H9 (cell line): ENCODE data around the gene PCDHAC2. TPM values are rescaled to one million over a fixed set of nuclear protein-coding genes. Genes with fewer than 3 reads are reported as not detected.

Experiments used
- DNase-seq: peaks from one replicate; pipeline ENCODE4 v3.0.0-alpha.2; 2017
- H2AFZ ChIP-seq: one replicate; pipeline ENCODE4 v1.6.1; 2013; ENCODE audit warnings: mild to moderate bottlenecking, low read length, control low read depth, moderate library complexity
- H2AK5ac ChIP-seq: 2 replicates; pipeline ENCODE4 v1.6.1; 2013; ENCODE audit warnings: low read length, control low read depth, mixed read lengths; ENCODE audit not compliant: insufficient read length
- H2BK120ac ChIP-seq: one replicate; pipeline ENCODE4 v1.6.1; 2013; ENCODE audit warnings: low read depth, mild to moderate bottlenecking, low read length, control low read depth, inconsistent platforms; ENCODE audit not compliant: poor library complexity, severe bottlenecking
- H2BK12ac ChIP-seq: 2 replicates; pipeline ENCODE4 v1.6.1; 2013; ENCODE audit warnings: low read length, control low read depth, mixed read lengths, low read depth; ENCODE audit not compliant: insufficient read length
- H2BK15ac ChIP-seq: 2 replicates; pipeline ENCODE4 v1.6.1; 2013; ENCODE audit warnings: low read depth, low read length, control low read depth
- H2BK20ac ChIP-seq: one replicate; pipeline ENCODE4 v1.6.1; 2013; ENCODE audit warnings: low read depth, mild to moderate bottlenecking, low read length, control low read depth, inconsistent platforms; ENCODE audit not compliant: poor library complexity, severe bottlenecking
- H2BK5ac ChIP-seq: 2 replicates; pipeline ENCODE4 v1.6.1; 2013; ENCODE audit warnings: low read length, control low read depth, mixed read lengths; ENCODE audit not compliant: insufficient read length
- H3K14ac ChIP-seq: 2 replicates; pipeline ENCODE4 v1.6.1; 2013; ENCODE audit warnings: low read length, control low read depth; ENCODE audit not compliant: insufficient read depth
- H3K18ac ChIP-seq: 2 replicates; pipeline ENCODE4 v1.6.1; 2013; ENCODE audit warnings: low read depth, mild to moderate bottlenecking, mixed read lengths, low read length, control low read depth; ENCODE audit not compliant: insufficient read length
- H3K23ac ChIP-seq: 2 replicates; pipeline ENCODE4 v1.6.1; 2013; ENCODE audit warnings: low read length, control low read depth, mixed read lengths, low read depth; ENCODE audit not compliant: insufficient read length
- H3K23me2 ChIP-seq: 2 replicates; pipeline ENCODE4 v1.6.1; 2013; ENCODE audit warnings: low read depth, mild to moderate bottlenecking, mixed read lengths, low read length, control low read depth; ENCODE audit not compliant: insufficient read length, poor library complexity, severe bottlenecking
- H3K27ac ChIP-seq: 2 replicates; pipeline ENCODE4 v1.5.1; 2013; ENCODE audit warnings: low read length, control low read depth, mixed read lengths, low read depth; ENCODE audit not compliant: insufficient read length
- H3K27me3 ChIP-seq: 2 replicates; pipeline ENCODE4 v1.6.1; 2013; ENCODE audit warnings: low read length, control low read depth, inconsistent platforms; ENCODE audit not compliant: insufficient read depth
- H3K4ac ChIP-seq: 2 replicates; pipeline ENCODE4 v1.6.1; 2013; ENCODE audit warnings: low read depth, mild to moderate bottlenecking, control low read depth, inconsistent platforms, low read length, moderate library complexity
- H3K4me1 ChIP-seq: 2 replicates; pipeline ENCODE4 v1.6.1; 2013; ENCODE audit warnings: low read length, control low read depth, inconsistent platforms; ENCODE audit not compliant: insufficient read depth
- H3K4me2 ChIP-seq: 2 replicates; pipeline ENCODE4 v1.6.1; 2013; ENCODE audit warnings: low read length, control low read depth, mixed read lengths; ENCODE audit not compliant: insufficient read length, insufficient read depth
- H3K56ac ChIP-seq: 2 replicates; pipeline ENCODE4 v1.6.1; 2013; ENCODE audit warnings: low read depth, mild to moderate bottlenecking, mixed read lengths, low read length, control low read depth; ENCODE audit not compliant: insufficient read length
- H3K79me1 ChIP-seq: 2 replicates; pipeline ENCODE4 v1.6.1; 2013; ENCODE audit warnings: low read depth, mild to moderate bottlenecking, moderate library complexity, low read length, control low read depth, inconsistent platforms; ENCODE audit not compliant: insufficient read depth, poor library complexity, severe bottlenecking
- H3K79me2 ChIP-seq: 2 replicates; pipeline ENCODE4 v1.6.1; 2013; ENCODE audit warnings: low read length, control low read depth, inconsistent platforms; ENCODE audit not compliant: insufficient read depth
- H3K9ac ChIP-seq: 2 replicates; pipeline ENCODE4 v1.6.1; 2013; ENCODE audit warnings: low read length, control low read depth, mixed read lengths; ENCODE audit not compliant: insufficient read length; ENCODE audit errors: extremely low read depth
- H3K9me3 ChIP-seq: one replicate; pipeline ENCODE4 v1.6.1; 2013; ENCODE audit warnings: low read depth, low read length, inconsistent platforms; ENCODE audit not compliant: control insufficient read depth
- H3T11ph ChIP-seq: one replicate; pipeline ENCODE4 v1.6.1; 2013; ENCODE audit warnings: mild to moderate bottlenecking, low read length, control low read depth, inconsistent platforms
- H4K20me1 ChIP-seq: one replicate; pipeline ENCODE4 v1.6.1; 2013; ENCODE audit not compliant: control insufficient read depth, insufficient read length, insufficient read depth
- H4K5ac ChIP-seq: 2 replicates; pipeline ENCODE4 v1.6.1; 2013; ENCODE audit warnings: low read depth, mild to moderate bottlenecking, mixed read lengths, low read length, control low read depth; ENCODE audit not compliant: insufficient read length
- H4K8ac ChIP-seq: replicated peaks from 2 replicates; pipeline ENCODE4 v1.6.1; 2013; ENCODE audit warnings: low read length, control low read depth, mixed read lengths, low read depth; ENCODE audit not compliant: insufficient read length
- H4K91ac ChIP-seq: 2 replicates; pipeline ENCODE4 v1.6.1; 2013; ENCODE audit warnings: low read depth, mild to moderate bottlenecking, moderate library complexity, mixed read lengths, low read length, control low read depth; ENCODE audit not compliant: insufficient read length
- H3K27ac Mint-ChIP-seq, 3 experiments: 2 replicates in 2 of 3; 3 replicates in 1 of 3; pipeline ENCODE4 v1.8.0; 2020 to 2021; ENCODE audit warnings: mixed read lengths in 3 of 3, mild to moderate bottlenecking in 1 of 3, moderate library complexity in 1 of 3
- H3K27me3 Mint-ChIP-seq: 2 replicates; pipeline ENCODE4 v1.8.0; 2021; ENCODE audit warnings: low read depth, mild to moderate bottlenecking, moderate library complexity, mixed read lengths
- H3K36me3 Mint-ChIP-seq, 3 experiments: 2 replicates in 2 of 3; 3 replicates in 1 of 3; pipeline ENCODE4 v1.8.0; 2020 to 2021; ENCODE audit warnings: low read depth in 3 of 3, mixed read lengths in 3 of 3; ENCODE audit not compliant: insufficient read depth in 1 of 3
- H3K4me1 Mint-ChIP-seq, 2 experiments: 2 replicates each; pipeline ENCODE4 v1.8.0; 2020; ENCODE audit warnings: mixed read lengths in 2 of 2
- H3K4me3 Mint-ChIP-seq, 2 experiments: 2 replicates in 1 of 2; 3 replicates in 1 of 2; pipeline ENCODE4 v1.8.0; 2020 to 2021; ENCODE audit warnings: mild to moderate bottlenecking in 2 of 2, mixed read lengths in 2 of 2, moderate library complexity in 1 of 2
- H3K9me3 Mint-ChIP-seq, 2 experiments: 2 replicates in 1 of 2; 3 replicates in 1 of 2; pipeline ENCODE4 v1.8.0; 2020; ENCODE audit warnings: mild to moderate bottlenecking in 2 of 2, mixed read lengths in 2 of 2, moderate library complexity in 1 of 2
- CTCF ChIP-seq: fragments of 200-600 bp; sonication (generic); conservative IDR thresholded peaks from 3 replicates; pipeline ENCODE4 v1.8.0; 2021; ENCODE audit warnings: antibody characterized with exemption, mild to moderate bottlenecking
- WGBS: extraction: QIAGEN DNeasy Blood & Tissue Kit; methylation state at CpG from one replicate; pipeline ENCODE4 v1.1.7; 2013; ENCODE audit warnings: missing lambda C conversion rate, low lambda C conversion rate, mixed read lengths; ENCODE audit not compliant: insufficient read length; ENCODE audit errors: extremely low coverage; 5-methylcytosine and 5-hydroxymethylcytosine counted together
- total RNA-seq: library from RNA; stranded (reverse); gene quantifications from 2 replicates; pipeline ENCODE4 v1.2.1, GENCODE V29; 2021

Gene PCDHAC2
- total RNA-seq, 1 experiment from 2014 or later: 4.8 TPM

GRCh38 chr5:140978260-140978659 lies 12.0 kb downstream of the PCDHAC2 start:
- Histone ChIP-seq H3K14ac (no peak overlapping the region), H3K79me1 (no peaks in the 10 kb centered on the region), H3K27me3 (no peaks in the 10 kb centered on the region), H3K4ac (no peak overlapping the region), H2BK15ac (no peak overlapping the region), H3K4me2 (no peak overlapping the region), H3K4me1 (peaks cover 9% of the 10 kb centered on the region; the same call in 1 of the 2 replicates), H3T11ph (no peak overlapping the region), H3K56ac (no peak overlapping the region), H3K27ac (no peak overlapping the region), H4K91ac (no peak overlapping the region), H2BK12ac (no peak overlapping the region), H3K9me3 (no peaks in the 10 kb centered on the region), H3K9ac (peak overlapping the region; percentile 1), H3K79me2 (no peaks in the 10 kb centered on the region), H3K23ac (no peak overlapping the region), H2BK120ac (no peak overlapping the region), H2AFZ (no peak overlapping the region), H4K20me1 (no peaks in the 10 kb centered on the region), H4K8ac (no peak overlapping the region), H3K18ac (no peak overlapping the region), H2BK20ac (no peak overlapping the region), H4K5ac (no peak overlapping the region), H3K23me2 (no peaks in the 10 kb centered on the region), H2BK5ac (no peak overlapping the region), H2AK5ac (no peak overlapping the region)
- H3K36me3 Mint-ChIP-seq: 0 out of 7 replicates have a peak, but pooled peaks cover 0 to 1% (median 0%) of the 10 kb centered on the region in 3 experiments
- H3K4me3 Mint-ChIP-seq: no peak overlapping the region
- no CpG with 5 or more reads among the region's 2 CpGs for WGBS
- TF ChIP-seq CTCF: no peak
- H3K9me3 Mint-ChIP-seq: no peaks in the 10 kb centered on the region
- H3K27ac Mint-ChIP-seq: peak overlapping the region in 2 of 3 experiments; percentile 28 to 56; a peak in 3 of 7 replicates
- no peak for DNase-seq
- peaks cover 19 to 23% of the 10 kb centered on the region in 2 experiments for H3K4me1 Mint-ChIP-seq
- H3K27me3 Mint-ChIP-seq: no peaks in the 10 kb centered on the region
